ENCODE measurements around the gene TRIM24. TPM values are rescaled to one million over a fixed set of nuclear protein-coding genes. Genes with fewer than 3 reads are reported as not detected.

The TRIM24 gene
- total RNA-seq, 1 experiment from 2014 or later: 25.9 TPM

GRCh38 chr7:138568655-138569054, 108.6 kb downstream of the TRIM24 start:
- peaks cover 19% of the 10 kb centered on the region for H3K9me3 ChIP-seq (ENCODE audit: low read depth, low read length, poor library complexity, severe bottlenecking)
- no TSS peak for BruUV-seq (replicated peaks)
- H3K27ac ChIP-seq (ENCODE audit: low read depth, low read length, poor library complexity, severe bottlenecking): no peak overlapping the region
- POLR2A ChIA-PET (ENCODE audit: low non-redundant PET): no interaction called here
- DNase-seq (ENCODE audit: low spot score): no peak
- H3K36me3 ChIP-seq (ENCODE audit: insufficient read depth, low read length, poor library complexity, severe bottlenecking): peaks cover 47% of the 10 kb centered on the region
- intact Hi-C loops (cut with micrococcal nuclease; ENCODE audit: unreplicated experiment): no loop called here
- no peak overlapping the region for H3K4me3 ChIP-seq (ENCODE audit: low read depth, low read length, poor library complexity, severe bottlenecking)
- no peak for TF ChIP-seq EZH2 (IDR thresholded peaks at IDR 0.05; ENCODE audit: borderline replicate concordance, low read depth, low read length, poor library complexity, severe bottlenecking)
- no peak for TF ChIP-seq CTCF (conservative IDR thresholded peaks at IDR 0.05; ENCODE audit: low read depth, low read length)
- no peaks in the 10 kb centered on the region for H3K4me1 ChIP-seq (ENCODE audit: insufficient read depth, low read length, poor library complexity, severe bottlenecking)
- no peaks in the 10 kb centered on the region for H3K27me3 ChIP-seq (replicated peaks; ENCODE audit: insufficient read depth, low read depth, low read length, poor library complexity)
- CTCF ChIA-PET: no interaction called here

GRCh38 chr7:138569418-138569817, 109.4 kb downstream of the TRIM24 start:
- Histone ChIP-seq H3K9me3 (ENCODE audit: low read depth, low read length, poor library complexity, severe bottlenecking) (peaks cover 18% of the 10 kb centered on the region), H3K27me3 (replicated peaks; ENCODE audit: insufficient read depth, low read depth, low read length, poor library complexity) (no peaks in the 10 kb centered on the region), H3K27ac (ENCODE audit: low read depth, low read length, poor library complexity, severe bottlenecking) (no peak overlapping the region), H3K4me1 (ENCODE audit: insufficient read depth, low read length, poor library complexity, severe bottlenecking) (no peaks in the 10 kb centered on the region), H3K4me3 (ENCODE audit: low read depth, low read length, poor library complexity, severe bottlenecking) (no peak overlapping the region), H3K36me3 (ENCODE audit: insufficient read depth, low read length, poor library complexity, severe bottlenecking) (peaks cover 47% of the 10 kb centered on the region)
- intact Hi-C loops (cut with micrococcal nuclease; ENCODE audit: unreplicated experiment): no loop called here
- TF ChIP-seq CTCF (conservative IDR thresholded peaks at IDR 0.05; ENCODE audit: low read depth, low read length) (no peak), EZH2 (IDR thresholded peaks at IDR 0.05; ENCODE audit: borderline replicate concordance, low read depth, low read length, poor library complexity, severe bottlenecking) (no peak)
- POLR2A ChIA-PET (ENCODE audit: low non-redundant PET): no interaction called here
- no TSS peak for BruUV-seq (replicated peaks)
- CTCF ChIA-PET: no interaction called here
- no peak for DNase-seq (ENCODE audit: low spot score)

GRCh38 chr7:138570715-138571114, 110.7 kb downstream of the TRIM24 start:
- Histone ChIP-seq H3K9me3 (ENCODE audit: low read depth, low read length, poor library complexity, severe bottlenecking) (peaks cover 5% of the 10 kb centered on the region), H3K4me1 (ENCODE audit: insufficient read depth, low read length, poor library complexity, severe bottlenecking) (no peaks in the 10 kb centered on the region), H3K27me3 (replicated peaks; ENCODE audit: insufficient read depth, low read depth, low read length, poor library complexity) (no peaks in the 10 kb centered on the region), H3K4me3 (ENCODE audit: low read depth, low read length, poor library complexity, severe bottlenecking) (no peak overlapping the region), H3K36me3 (ENCODE audit: insufficient read depth, low read length, poor library complexity, severe bottlenecking) (peaks cover 45% of the 10 kb centered on the region), H3K27ac (ENCODE audit: low read depth, low read length, poor library complexity, severe bottlenecking) (no peak overlapping the region)
- ChIA-PET POLR2A (ENCODE audit: low non-redundant PET) (no interaction called here), CTCF (no interaction called here)
- DNase-seq (ENCODE audit: low spot score): no peak
- TF ChIP-seq CTCF (conservative IDR thresholded peaks at IDR 0.05; ENCODE audit: low read depth, low read length): no peak
- no TSS peak for BruUV-seq (replicated peaks)
- intact Hi-C loops (cut with micrococcal nuclease; ENCODE audit: unreplicated experiment): no loop called here

Measured in A673 (cell line).